T-helper 1 cell treated with Interleukin-12 subunit alpha and Interleukin-12 subunit beta and Interleukin-4 antibody, amounts not matched to agents 30 μg/mL and 1 μg/mL, for 36 hours (primary cell): ENCODE measurements around the gene PDE2A.

Experiments
- H3K27ac Mint-ChIP-seq: one replicate; pipeline ENCODE4 v1.8.0; 2021; ENCODE audit warnings: mild to moderate bottlenecking, mixed read lengths
- H3K27me3 Mint-ChIP-seq: one replicate; pipeline ENCODE4 v1.8.0; 2021; ENCODE audit warnings: low read depth, mixed read lengths
- H3K36me3 Mint-ChIP-seq: one replicate; pipeline ENCODE4 v1.8.0; 2021; ENCODE audit warnings: low read depth, mixed read lengths
- H3K4me1 Mint-ChIP-seq: one replicate; pipeline ENCODE4 v1.8.0; 2021; ENCODE audit warnings: low read depth, mixed read lengths
- H3K4me3 Mint-ChIP-seq: one replicate; pipeline ENCODE4 v1.8.0; 2021; ENCODE audit warnings: mild to moderate bottlenecking, moderate library complexity, mixed read lengths
- H3K9me3 Mint-ChIP-seq: one replicate; pipeline ENCODE4 v1.8.0; 2021; ENCODE audit warnings: mixed read lengths

Gene PDE2A

DNA sequence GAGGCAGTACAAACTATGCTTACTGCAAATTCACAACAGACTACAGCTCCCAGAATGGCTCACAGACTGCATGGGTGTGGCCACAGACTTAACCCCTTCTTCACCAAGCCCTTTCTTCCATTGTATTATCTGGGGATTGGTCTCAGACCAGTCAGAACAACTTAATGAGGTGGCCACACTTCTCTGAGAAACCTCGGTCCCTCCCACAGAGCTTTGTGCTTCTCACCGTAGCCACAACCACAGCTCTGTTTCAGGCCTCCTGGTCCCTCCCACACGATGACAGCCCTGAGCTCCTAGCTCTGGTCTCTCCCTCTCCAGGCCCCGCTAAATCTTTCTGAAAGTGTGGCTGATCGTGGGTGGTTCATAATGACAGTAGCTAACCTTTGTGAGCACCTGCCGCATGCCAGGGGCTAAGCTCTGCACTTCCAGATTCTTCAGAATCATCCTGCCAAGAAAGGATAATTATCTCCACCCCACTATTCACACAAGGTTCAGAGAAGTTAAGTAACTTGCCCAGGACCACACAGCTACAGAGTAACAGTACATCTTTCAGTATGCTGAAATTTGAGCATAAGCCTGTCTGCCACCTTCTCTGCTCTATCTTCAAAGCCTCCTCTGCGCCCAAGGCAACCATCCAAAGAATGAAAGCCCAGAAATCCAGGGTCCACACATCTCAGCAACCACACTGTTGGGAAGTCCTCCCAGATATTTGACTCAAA lies 5.4 kb downstream of the PDE2A start:
- H3K9me3 Mint-ChIP-seq: peaks cover 8% of the 10 kb centered on the region
- H3K27me3 Mint-ChIP-seq: peaks cover 38% of the 10 kb centered on the region
- no peaks in the 10 kb centered on the region for H3K36me3 Mint-ChIP-seq
- no peak overlapping the region for H3K27ac Mint-ChIP-seq
- no peak overlapping the region for H3K4me3 Mint-ChIP-seq
- H3K4me1 Mint-ChIP-seq: peaks cover 7% of the 10 kb centered on the region

DNA sequence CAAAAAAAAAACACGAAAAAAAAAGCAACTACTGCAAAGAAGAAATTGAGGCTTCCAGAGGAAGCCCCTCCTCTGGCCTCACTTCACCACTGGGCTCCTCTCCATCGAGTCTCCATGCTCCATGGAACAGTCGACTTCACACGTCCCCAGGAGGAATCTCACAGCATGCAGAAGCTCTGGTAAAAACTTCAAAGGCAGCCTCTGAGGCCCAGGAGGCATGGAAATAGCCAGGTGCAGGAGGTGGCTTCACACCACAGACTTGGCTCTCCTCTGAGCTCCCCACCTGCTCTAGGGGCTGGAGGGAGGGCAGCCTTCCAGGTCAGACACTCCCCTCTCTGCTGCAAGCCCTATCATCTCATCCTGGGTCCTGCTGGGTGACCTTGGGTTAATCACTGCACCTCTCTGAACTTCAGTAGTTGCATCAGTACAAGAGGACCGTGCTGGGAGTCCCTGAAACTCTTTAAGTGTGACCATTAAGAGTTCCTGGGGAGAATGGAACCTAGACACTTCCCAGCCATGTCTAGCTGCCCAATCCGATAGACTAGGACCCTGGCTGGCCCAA lies 8.2 kb downstream of the PDE2A start:
- peaks cover 18% of the 10 kb centered on the region for H3K27me3 Mint-ChIP-seq
- peaks cover 8% of the 10 kb centered on the region for H3K9me3 Mint-ChIP-seq
- no peaks in the 10 kb centered on the region for H3K36me3 Mint-ChIP-seq
- H3K4me1 Mint-ChIP-seq: peaks cover 7% of the 10 kb centered on the region
- no peak overlapping the region for H3K4me3 Mint-ChIP-seq
- H3K27ac Mint-ChIP-seq: no peak overlapping the region

DNA sequence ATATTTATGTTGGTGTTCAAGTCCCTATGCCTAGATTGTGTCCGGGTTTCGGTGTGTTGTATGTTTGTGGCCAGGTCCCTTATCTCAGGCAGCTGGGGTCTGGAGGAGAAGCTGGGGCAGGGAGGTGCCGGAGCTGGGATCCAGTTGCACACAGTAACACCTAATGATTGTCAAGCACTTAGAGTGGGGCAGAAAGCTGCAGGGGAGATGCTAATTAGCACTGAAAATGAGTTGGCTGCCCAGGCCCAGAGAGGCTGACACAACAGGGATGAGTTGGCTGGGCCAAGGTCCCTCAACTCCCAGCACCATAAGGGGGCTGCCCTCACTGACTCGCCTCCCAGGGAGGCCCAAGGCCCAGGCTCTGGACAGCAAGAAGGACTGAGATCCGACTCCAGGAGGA lies 12.2 kb downstream of the PDE2A start:
- H3K4me3 Mint-ChIP-seq: no peak overlapping the region
- peaks cover 9% of the 10 kb centered on the region for H3K27me3 Mint-ChIP-seq
- peaks cover 1% of the 10 kb centered on the region for H3K9me3 Mint-ChIP-seq
- H3K27ac Mint-ChIP-seq: no peak overlapping the region
- H3K4me1 Mint-ChIP-seq: no peaks in the 10 kb centered on the region
- no peaks in the 10 kb centered on the region for H3K36me3 Mint-ChIP-seq

DNA sequence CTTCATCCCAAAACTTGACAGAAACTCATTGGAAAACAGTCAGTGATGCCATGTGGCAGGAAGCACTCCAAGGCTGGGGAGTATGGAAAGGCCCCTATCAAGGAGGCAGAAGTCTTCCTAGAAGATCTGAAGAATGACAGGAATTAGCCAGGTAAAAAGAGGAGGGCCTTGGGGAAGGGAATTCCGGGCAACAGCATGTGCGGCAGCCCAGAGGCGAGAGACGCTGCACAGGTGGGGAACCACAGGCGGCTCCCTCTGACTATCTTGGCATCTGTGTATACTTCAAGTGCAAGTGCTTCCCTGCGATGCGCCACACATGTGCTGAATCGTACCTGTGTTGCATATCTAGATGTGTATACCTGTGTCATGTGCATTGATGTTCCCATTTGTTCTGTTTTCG lies 12.7 kb downstream of the PDE2A start:
- Mint-ChIP-seq H3K27ac (no peak overlapping the region), H3K27me3 (peaks cover 9% of the 10 kb centered on the region), H3K36me3 (no peaks in the 10 kb centered on the region), H3K4me3 (no peak overlapping the region), H3K9me3 (no peaks in the 10 kb centered on the region), H3K4me1 (no peaks in the 10 kb centered on the region)

DNA sequence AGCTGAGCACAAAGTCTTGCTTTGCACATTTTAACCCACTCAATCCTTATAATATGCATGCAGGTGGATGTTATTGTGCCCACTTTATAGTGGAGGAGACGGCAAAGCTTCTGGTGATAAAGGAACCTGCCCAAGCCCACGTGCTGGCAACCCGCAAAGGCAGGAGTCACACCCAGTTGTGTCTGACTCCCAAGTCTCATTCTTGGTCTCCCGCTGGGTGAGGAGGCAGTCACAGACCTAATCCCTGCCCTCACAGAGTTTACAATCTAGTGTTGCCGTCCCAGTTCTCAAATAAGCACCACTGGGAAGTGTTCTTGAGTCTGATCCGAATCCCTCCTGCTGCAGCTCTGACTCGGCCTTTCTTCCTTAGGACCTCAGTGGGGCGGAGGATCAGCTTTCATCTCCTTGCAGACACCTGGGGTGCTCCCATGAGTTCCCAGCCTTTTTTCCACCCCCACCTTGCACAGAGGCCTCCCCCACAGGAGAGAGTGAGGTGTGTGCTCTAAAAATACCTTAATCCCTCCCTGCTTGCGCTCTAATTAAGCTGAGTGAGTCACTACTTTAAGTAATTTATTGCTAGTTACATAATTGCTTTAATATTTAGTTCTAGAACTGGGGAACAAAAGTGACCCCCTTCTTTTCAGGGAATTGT lies 15.1 kb downstream of the PDE2A start:
- Mint-ChIP-seq H3K27me3 (peaks cover 9% of the 10 kb centered on the region), H3K4me3 (no peak overlapping the region), H3K27ac (no peak overlapping the region), H3K4me1 (no peaks in the 10 kb centered on the region), H3K9me3 (no peaks in the 10 kb centered on the region), H3K36me3 (no peaks in the 10 kb centered on the region)

DNA sequence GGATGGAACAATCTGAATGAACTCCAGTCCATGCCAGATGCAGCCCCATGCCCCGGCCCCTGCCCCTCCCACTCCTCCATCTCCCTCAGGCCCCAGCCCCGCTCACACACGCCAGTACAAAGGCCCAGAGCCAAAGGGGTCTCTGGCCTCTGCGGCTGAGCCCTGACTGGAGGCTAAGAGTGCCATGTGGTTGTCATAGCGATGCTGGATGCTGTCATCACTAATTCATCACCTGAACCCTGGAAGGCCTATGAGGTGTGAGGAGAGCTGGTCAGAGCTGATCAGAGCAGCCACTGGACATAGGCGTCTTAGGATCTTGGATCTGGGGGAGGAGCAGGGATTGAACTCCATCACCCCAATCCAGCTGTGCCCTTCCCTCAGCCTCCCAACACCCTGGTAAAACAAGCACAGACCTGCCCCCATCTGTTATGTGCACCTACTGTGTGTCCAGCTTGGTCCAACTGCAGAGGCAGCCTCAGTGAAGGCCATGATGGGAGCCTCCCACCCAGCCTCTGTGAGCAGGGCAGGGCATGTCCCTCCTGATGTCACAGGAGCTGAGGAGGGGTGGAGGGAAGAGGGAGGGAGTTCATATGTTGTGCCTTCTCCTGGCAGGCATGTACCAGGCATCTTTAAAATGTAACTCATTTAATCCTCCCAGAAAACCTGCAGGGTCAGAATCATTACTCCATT lies 16.7 kb downstream of the PDE2A start:
- no peak overlapping the region for H3K4me3 Mint-ChIP-seq
- no peak overlapping the region for H3K27ac Mint-ChIP-seq
- H3K9me3 Mint-ChIP-seq: no peaks in the 10 kb centered on the region
- H3K36me3 Mint-ChIP-seq: no peaks in the 10 kb centered on the region
- peaks cover 9% of the 10 kb centered on the region for H3K27me3 Mint-ChIP-seq
- H3K4me1 Mint-ChIP-seq: no peaks in the 10 kb centered on the region

DNA sequence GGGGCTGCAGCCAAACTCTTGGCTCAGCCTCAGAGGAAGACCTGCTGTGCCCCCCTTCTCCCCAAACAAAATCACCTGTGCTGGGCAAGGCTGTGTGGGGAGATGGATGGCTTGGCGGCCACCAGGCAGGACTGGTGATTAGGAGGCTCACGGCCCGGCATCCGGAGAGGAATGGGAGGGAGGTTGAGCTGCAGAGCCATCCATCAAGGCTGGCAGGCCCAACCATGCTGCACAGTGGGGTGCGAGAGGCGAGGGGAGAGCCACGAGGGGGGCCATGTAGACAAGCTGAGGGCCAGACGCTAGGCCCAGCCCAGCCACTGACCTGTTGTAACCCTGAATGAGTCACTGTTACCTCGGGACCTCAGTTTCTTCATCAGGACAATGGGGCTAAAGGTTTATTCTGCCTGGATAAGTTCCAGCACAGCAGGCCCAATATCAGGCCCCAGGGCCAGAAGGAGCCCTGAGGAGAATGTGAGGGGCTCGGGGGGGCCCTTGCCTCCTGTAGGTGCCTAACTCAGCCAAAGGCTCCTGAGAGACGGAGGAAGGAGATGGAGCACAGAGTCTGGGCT lies 18.2 kb downstream of the PDE2A start:
- Mint-ChIP-seq H3K27ac (no peak overlapping the region), H3K4me3 (no peak overlapping the region), H3K4me1 (no peaks in the 10 kb centered on the region), H3K27me3 (peaks cover 4% of the 10 kb centered on the region), H3K9me3 (no peaks in the 10 kb centered on the region), H3K36me3 (no peaks in the 10 kb centered on the region)

DNA sequence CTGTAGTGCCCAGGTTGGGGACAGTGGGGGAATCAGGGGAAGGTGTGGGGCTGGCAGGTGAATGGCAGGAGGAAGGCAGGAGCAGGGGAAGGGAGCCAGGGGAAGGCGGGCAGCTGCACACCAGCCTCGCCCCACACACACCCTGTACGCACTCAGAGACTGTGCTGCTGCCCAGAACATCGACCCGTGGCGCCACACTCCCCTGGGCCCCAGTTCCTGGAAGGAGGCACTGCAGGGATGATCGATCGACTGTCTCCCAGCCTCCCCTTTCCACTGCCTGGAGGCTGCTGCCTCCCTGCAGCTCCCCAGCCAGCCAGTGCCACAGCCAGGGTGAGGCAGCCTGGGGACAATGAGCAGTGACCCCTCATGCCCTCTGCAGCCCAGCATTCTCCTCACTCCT lies 19.2 kb downstream of the PDE2A start:
- Mint-ChIP-seq H3K9me3 (no peaks in the 10 kb centered on the region), H3K27me3 (no peaks in the 10 kb centered on the region), H3K4me3 (no peak overlapping the region), H3K27ac (no peak overlapping the region), H3K4me1 (no peaks in the 10 kb centered on the region), H3K36me3 (no peaks in the 10 kb centered on the region)

DNA sequence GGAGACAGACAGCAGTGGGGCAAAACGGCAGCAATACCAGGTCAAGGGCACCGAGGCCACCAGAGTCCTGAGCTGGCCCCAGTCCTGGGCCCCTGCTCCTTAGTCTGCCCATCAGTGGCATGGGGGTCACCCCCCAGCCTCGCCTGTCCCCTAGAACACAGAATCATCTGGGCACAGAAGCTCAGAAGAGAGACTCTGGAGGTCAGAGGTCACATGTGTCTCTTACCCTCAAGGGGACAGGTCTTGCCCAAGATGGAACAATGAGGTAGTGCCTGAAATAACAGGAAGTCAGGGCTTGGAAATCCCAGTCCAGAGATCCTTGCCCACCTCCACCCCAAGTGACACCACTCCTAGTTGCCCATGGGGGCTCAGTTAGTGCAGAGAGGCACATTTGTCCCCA lies 20.6 kb downstream of the PDE2A start:
- Mint-ChIP-seq H3K27ac (no peak overlapping the region), H3K36me3 (no peaks in the 10 kb centered on the region), H3K4me1 (no peaks in the 10 kb centered on the region)

DNA sequence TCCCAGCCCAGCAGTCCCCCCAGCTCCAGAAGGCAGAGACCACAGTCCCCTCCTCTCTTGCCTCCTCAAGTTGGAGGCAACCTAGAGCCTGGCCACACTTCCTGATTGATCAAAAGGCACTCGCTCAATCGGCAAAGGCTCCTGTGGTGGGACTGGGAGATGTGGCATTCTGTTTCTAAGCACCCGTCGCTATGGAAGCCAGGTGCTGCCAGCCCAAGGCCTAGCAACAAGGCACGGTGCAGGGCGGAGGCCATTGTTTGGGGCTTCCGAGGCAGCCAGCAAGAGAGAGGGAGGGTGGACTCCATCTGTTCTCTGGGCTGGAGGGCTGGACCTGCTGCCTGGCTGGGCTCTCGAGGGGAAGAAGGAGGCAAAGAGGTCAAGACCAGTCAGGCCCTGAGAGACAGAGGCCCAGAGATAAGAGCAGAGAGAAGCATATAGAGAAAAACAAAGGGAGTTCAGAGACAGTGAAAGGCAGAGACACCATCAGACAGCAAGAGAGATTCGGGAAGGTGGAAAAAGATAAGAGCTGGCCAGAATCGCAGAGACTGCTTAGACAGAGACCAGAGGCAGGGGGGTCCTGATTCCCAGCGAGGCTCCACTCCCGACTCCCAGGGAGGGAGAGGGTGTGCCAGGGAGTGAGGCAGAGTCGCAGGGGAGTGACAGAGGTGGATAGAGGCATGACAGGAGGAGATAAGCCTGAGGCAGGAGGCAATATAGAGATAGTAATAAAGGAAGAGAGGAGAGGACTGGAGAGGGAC lies 21.2 kb downstream of the PDE2A start:
- Mint-ChIP-seq H3K36me3 (no peaks in the 10 kb centered on the region), H3K27me3 (no peaks in the 10 kb centered on the region), H3K4me1 (no peaks in the 10 kb centered on the region), H3K27ac (no peak overlapping the region), H3K4me3 (no peak overlapping the region), H3K9me3 (no peaks in the 10 kb centered on the region)

More for the DNA sequence above, 20.6 kb downstream of the PDE2A start:
- Mint-ChIP-seq H3K9me3 (no peaks in the 10 kb centered on the region), H3K4me3 (no peak overlapping the region), H3K27me3 (no peaks in the 10 kb centered on the region)

DNA sequence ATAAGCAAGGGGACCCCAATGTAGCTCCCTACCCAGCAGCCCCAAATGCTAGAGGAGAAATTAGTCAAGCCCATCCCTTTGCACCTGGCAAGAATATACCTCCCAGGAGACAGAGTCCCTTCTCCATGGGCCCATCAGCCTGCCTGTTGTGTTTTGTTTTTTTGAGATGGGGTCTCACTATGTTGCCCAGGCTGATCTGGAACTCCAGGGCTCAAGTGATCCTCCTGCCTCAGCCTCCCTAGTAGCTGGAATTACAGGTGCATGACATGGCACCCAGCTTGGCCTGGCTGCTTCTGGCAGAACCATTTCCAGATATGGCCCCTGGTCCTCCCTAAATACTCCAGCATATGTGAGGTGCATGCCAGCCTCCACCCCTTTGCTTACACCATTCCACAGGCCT lies 22.1 kb downstream of the PDE2A start:
- no peaks in the 10 kb centered on the region for H3K9me3 Mint-ChIP-seq
- no peak overlapping the region for H3K4me3 Mint-ChIP-seq
- H3K27ac Mint-ChIP-seq: no peak overlapping the region
- H3K36me3 Mint-ChIP-seq: no peaks in the 10 kb centered on the region
- H3K4me1 Mint-ChIP-seq: no peaks in the 10 kb centered on the region
- no peaks in the 10 kb centered on the region for H3K27me3 Mint-ChIP-seq

DNA sequence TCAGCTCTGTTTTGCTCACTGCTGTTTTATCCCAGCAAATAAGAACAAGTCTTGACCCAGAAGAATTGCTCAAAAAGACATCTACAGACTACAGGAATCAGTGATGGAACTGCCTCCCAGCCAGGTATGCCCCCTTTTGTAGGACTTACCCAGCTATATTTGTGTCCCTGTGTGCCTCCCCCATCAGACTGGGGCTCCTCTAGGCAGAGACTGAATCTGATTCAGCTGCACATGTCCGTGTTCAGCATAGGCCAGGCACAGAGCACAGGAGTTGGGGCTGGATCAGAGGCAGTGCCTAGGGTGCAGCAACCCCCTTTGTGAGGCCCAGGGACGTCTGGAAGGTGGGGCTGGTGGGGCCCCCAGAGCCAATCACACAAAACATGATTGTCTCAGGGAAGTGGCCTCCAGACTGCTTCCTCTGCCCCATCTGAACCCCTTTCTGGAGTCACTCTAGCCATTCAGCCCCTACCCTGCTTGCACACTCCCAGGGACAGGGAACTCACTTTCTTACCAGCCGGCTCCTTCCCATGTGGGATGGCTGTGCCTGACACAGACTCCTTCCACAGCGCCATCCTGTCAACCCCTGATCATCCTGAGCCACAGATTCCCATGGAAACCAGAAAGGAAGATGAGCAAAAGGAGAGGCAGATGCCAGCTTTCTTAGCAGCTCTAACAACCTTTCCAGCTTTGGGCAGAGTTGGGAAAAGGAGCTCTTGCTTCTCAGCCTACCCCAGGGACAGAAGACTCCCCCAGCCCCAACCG lies 24.8 kb downstream of the PDE2A start:
- Mint-ChIP-seq H3K4me3 (no peak overlapping the region), H3K9me3 (no peaks in the 10 kb centered on the region), H3K27ac (no peak overlapping the region), H3K4me1 (no peaks in the 10 kb centered on the region), H3K36me3 (no peaks in the 10 kb centered on the region), H3K27me3 (peaks cover 6% of the 10 kb centered on the region)

DNA sequence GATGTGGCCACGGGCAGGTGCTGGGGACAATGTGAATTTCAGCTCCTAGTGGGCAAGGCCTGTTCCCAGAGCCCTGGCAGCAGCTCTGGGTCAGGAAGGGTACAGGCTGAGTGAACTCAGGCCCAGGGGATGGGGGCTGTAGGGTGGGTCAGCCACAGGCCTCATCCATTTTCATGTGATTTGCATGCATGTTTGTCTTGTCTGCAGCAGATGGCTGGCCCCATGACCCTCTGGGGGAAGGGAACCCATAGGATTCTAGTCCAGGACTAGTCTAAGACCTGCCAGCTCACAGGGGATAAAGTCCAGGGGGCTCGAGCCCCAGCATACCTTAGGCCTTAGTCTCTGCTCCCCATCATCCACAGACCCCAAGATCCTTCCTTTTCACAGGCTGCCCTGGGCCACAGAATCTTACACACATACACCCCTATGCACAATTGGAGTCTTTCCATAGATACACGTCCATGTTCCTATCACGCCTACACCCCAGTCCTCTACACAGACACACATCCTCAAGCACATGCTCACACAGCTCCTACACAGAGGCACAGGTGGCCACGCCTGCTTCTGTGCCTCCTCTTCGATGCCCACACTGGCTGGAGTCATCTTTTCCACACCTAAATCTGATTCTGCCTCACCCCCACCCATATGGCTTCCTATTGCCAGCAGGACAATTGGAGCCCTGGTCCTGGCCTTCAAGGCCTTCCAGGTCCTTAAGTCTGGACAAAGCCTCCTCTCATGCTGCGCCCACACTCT lies 25.7 kb downstream of the PDE2A start:
- Mint-ChIP-seq H3K9me3 (no peaks in the 10 kb centered on the region), H3K4me1 (peaks cover 2% of the 10 kb centered on the region), H3K36me3 (no peaks in the 10 kb centered on the region), H3K27me3 (peaks cover 14% of the 10 kb centered on the region), H3K27ac (no peak overlapping the region), H3K4me3 (no peak overlapping the region)
